Measurements from ENCODE around the gene TRA2A.

Gene TRA2A

DNA sequence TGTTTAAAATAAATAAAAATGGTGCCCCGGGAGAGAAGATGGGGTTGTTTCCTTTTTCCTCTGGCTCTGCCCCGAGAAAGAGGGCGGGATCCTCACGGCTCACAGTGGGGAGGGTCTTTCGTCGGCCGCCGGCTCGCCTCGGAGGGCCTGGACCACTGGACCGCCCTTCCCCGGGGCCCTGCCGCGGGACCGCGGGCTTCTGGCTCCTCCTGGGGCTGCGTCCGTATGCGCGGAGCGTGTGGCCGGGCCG, 58.0 kb downstream of the TRA2A start:
- DNase-seq (ENCODE audit: insufficient read length, low spot score) = no peak
- no peak for FAIRE-seq
- TF ChIP-seq, protein P1, sequence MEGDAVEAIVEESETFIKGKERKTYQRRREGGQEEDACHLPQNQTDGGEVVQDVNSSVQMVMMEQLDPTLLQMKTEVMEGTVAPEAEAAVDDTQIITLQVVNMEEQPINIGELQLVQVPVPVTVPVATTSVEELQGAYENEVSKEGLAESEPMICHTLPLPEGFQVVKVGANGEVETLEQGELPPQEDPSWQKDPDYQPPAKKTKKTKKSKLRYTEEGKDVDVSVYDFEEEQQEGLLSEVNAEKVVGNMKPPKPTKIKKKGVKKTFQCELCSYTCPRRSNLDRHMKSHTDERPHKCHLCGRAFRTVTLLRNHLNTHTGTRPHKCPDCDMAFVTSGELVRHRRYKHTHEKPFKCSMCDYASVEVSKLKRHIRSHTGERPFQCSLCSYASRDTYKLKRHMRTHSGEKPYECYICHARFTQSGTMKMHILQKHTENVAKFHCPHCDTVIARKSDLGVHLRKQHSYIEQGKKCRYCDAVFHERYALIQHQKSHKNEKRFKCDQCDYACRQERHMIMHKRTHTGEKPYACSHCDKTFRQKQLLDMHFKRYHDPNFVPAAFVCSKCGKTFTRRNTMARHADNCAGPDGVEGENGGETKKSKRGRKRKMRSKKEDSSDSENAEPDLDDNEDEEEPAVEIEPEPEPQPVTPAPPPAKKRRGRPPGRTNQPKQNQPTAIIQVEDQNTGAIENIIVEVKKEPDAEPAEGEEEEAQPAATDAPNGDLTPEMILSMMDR (IDR thresholded peaks at IDR 0.05; ENCODE audit: insufficient read depth, missing control alignments) = no peak

DNA sequence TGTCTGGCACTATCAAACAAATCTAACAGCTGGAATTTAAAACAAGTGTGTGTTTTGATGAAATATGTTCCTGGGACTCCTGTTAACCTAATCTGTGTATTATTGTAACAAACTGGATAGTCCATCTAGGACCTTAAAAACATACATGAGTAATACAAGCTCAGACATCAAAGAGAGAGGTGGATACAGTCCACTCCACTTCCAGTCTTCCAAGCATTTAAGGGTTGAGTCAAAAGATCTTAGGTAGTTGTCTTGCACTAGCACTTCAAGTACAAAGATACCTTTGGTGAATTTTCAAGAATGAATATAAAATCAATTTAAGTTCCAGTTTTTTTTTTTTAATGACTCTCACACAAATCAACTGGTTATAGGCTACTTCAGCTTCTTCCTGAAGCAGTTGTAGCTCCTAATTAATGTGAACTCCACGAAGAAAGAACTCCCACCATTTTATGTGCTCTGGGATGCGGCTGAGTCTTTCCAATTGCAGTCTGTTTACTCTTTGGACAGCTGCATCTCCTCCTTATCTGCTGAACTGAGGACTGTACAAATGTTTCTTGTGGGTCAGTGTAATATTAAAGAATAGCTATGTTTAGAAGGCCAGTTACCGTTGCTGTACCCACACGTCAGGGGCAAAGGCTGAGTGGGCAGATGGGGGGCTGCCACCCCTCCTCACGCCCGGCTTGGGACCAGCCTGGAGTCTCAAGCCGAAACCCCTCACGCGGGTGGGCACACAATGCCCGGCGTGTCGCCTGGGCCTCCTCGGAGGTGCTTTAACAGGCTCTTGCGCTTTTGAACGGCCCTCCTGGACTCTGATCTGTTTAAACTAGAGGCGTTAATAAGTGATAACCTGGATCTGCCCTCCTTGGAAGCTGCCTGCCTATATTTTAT, 58.6 kb downstream of the TRA2A start:
- TF ChIP-seq, protein P1 (IDR thresholded peaks at IDR 0.05; ENCODE audit: insufficient read depth, missing control alignments) = no peak
- FAIRE-seq (no peak), DNase-seq (ENCODE audit: insufficient read length, low spot score) (no peak)

DNA sequence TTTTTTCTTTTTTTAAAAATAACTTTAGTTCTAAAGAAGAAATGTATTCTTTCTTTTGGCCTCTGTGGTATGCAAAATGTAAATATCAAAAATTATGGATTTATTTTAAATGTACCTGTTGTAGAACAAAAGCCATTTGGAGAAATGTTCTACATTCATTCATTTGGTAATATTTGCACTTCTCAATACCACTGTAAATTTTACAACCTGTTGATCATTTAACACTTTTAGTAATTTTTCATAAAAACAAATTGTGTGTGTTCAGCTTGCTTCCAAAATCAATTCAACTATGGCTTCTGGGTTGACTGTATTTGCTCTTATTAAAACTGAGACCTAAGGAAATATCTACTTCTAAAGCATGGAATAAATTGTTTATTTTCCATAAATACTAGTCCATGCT, 59.2 kb downstream of the TRA2A start:
- TF ChIP-seq, protein P1 (IDR thresholded peaks at IDR 0.05; ENCODE audit: insufficient read depth, missing control alignments) = no peak
- DNase-seq (ENCODE audit: insufficient read length, low spot score) (no peak), FAIRE-seq (no peak)

- no peak for FAIRE-seq
- TF ChIP-seq, protein P1 (IDR thresholded peaks at IDR 0.05; ENCODE audit: insufficient read depth, missing control alignments) = no peak
- DNase-seq (ENCODE audit: insufficient read length, low spot score) = no peak
Observed at GRCh38 chr7:23472046-23472445, 59.7 kb downstream of the TRA2A start.

- FAIRE-seq = no peak
- TF ChIP-seq, protein P1 (IDR thresholded peaks at IDR 0.05; ENCODE audit: insufficient read depth, missing control alignments) = no peak
Observed at GRCh38 chr7:23471106-23471859, 60.5 kb downstream of the TRA2A start.

GRCh38 chr7:23470330-23471105, 61.3 kb downstream of the TRA2A start, which contains the start of gene IGF2BP3:
Gene IGF2BP3 (minus strand): TSS chr7:23470491. CDS start chr7:23470110, 381 bp downstream.
- TF ChIP-seq, protein P1 (IDR thresholded peaks at IDR 0.05; ENCODE audit: insufficient read depth, missing control alignments) = no peak
- no peak for DNase-seq (ENCODE audit: insufficient read length, low spot score)
- no peak for FAIRE-seq

More at GRCh38 chr7:23471106-23471859, 60.5 kb downstream of the TRA2A start:
- DNase-seq (ENCODE audit: insufficient read length, low spot score) = peak; percentile 67

All from D721Med (cell line).